NCI-H2196 (cell line): ENCODE results near the gene PHACTR3.

Source experiments
- DNase-seq: peaks from one replicate; lab custom pipeline; 2025; ENCODE audit not compliant: unreplicated experiment; lab: John Stamatoyannopoulos, UW

PHACTR3 gene

DNA sequence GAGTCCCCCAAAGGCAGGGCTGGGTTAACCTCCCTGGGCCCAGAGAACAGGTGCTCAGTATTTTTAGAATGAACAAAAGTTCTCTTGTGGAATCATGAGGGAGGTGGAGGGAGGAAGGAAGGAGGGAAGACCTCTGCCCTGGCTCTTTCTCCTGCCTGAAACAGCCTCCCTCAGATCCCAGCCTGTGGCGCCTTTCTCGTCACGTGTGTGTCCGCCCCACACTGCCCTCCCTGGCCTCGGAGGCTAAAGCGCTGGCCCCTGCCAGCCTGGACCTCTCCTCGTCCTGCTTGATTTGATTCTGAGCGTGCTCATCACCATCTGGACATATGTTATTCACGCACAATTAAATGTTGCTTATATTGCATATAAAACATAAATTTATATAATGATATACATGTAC is 40.9 kb downstream of the PHACTR3 start:
- no peak for DNase-seq

DNA sequence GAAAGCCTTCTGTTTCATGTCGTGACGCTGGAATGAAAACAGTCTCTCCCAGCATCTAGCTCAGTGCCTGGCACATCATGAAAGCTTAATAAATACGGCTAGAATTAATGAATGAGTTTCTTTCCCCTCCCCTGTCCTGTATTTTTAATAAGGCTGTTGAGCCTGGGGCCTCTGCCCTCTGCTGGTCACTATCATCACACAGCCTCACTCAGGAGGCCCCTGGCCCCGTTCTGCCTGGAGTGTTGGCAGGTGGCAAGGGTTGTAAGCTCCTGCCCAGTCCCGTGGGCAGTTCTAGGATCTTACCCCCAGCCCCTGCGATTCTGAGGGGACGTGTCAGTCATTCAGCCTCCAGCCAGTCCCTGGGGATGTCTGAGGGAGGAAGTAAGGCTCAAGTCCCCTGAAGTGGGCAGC is 41.4 kb downstream of the PHACTR3 start:
- DNase-seq: no peak

DNA sequence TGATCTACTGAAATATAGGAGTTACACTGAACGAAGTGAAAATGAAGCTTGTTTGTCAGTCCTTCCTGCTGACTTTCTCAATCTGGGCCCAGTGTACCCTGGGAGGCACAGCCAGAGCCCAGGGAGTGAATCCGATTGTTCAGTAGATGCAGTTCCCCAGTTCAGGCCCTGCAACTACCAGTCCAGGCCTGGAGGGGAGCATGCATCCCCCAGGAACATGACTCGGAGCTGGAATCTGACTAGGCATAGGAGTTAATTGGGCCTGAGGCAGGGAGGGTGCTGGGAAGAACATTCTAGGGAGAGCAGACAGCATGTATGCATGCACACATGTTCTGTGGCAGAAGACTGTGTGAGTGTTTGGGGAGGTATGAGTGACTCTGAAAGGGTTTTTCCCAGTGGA is 42.1 kb downstream of the PHACTR3 start:
- DNase-seq: no peak

GRCh38 chr20:59647271-59647670 is 42.9 kb downstream of the PHACTR3 start:
- no peak for DNase-seq

DNA sequence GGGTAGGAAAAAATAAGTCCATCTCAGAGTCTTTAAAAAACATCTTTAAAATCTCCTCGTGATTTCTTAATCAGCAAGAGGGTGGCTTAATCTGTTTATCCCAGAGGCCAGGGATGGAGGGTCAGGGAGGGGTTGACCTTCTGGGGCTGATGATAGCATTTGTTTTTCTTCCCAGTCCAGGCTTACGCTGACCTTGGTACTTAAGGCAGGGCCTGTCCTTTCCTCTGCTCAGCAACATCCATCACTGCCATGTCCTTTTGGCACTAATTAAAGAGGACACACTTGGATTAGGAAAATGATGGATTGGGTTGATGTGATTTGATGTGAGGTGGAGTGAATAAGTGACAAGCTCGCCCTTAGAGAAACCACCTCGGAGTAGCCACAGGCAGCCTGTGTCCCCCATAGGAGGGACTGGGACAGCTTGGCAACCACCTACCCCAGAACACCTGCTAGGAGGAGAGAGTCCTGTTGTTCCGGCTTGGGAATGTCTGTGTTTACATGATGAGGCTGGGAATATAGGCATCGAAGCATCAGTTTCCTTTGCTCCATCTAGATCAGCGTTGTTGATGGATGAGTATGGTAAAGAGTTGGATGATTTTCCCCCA is 44.2 kb downstream of the PHACTR3 start:
- DNase-seq: no peak

GRCh38 chr20:59650418-59650817 is 46.1 kb downstream of the PHACTR3 start:
- no peak for DNase-seq

DNA sequence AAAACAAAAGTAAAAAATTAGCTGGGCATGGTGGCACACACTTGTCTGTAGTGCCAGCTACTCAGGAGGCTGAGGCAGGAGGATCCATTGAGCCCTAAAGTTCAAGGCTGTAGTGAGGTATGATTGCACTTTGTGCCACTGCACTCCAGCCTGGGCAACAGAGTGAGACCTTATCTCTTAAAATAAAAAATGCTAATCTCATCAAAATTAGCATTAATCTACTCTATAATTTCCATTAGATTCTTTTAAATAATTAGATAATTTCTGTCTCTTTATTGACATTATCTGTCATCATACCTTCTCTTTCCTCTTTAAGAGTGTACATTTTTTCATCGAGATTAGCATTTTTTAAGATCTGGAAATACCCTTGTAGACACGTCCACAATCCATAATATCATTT is 48.0 kb downstream of the PHACTR3 start:
- DNase-seq: no peak

DNA sequence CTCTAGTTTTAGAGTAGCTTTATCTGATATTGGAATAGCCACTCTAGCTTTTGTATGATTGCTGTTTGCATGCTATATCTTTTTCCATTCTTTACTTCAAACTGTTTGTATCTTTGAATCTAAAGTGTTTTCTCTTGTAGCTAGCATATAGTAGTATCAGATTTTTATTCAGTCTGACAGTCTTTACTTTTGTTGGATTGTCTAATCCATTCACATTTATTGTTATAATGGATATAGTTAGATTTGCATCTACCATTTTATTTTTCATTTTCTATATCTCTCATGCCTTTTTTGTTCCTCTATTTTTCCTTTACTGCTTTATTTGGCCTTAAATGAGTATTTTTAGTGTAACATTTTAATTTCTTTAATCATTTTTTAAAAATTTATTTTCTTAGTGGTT is 52.1 kb downstream of the PHACTR3 start:
- no peak for DNase-seq

DNA sequence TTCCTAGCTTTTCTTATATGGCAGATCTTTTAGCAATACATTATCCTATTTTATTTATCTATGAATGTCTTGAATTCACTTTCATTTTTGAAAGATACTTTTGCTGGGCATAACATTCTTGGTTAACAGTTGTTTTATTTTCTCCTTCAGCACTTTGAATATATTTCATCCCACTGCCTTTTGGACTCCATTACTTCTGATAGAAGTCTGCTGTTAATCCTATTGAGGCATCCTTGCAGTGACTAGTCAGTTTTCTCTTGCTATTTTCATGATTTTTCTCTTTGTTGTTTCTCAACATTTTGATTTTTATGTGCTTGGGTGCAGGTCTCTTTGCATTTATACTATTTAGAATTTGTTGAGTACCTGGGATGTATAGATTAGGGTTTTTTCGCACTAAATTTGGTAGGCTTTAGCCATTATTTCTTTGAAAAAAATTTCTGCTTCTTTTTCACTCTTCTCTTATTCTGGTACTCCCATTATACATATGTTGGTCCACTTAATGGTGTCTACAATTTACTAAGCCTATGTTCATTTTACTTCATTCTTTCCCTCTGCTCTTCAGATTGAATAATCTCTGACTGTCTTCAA is 53.2 kb downstream of the PHACTR3 start:
- no peak for DNase-seq

- no peak for DNase-seq
These were observed 56.1 kb downstream of the PHACTR3 start for GRCh38 chr20:59660471-59660870.

DNA sequence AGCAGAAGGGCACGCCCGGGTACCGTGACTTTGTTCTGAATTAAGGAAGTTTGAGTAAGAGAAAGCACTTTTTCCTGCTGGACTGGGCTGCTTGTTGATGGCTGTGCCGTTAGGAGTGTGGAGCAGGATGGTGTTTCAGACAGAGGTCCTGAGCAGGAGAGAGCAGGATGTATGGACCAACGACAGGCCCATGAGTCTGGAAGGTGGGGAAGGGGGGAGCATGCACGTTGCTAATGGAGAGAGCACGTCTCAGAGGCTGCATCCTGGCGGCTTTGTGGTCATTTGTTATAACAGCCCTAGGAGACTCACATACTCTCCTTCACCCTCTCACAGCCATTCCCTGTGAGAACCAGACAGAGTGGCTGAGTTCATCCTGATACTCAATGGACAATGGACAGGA is 56.8 kb downstream of the PHACTR3 start:
- no peak for DNase-seq

DNA sequence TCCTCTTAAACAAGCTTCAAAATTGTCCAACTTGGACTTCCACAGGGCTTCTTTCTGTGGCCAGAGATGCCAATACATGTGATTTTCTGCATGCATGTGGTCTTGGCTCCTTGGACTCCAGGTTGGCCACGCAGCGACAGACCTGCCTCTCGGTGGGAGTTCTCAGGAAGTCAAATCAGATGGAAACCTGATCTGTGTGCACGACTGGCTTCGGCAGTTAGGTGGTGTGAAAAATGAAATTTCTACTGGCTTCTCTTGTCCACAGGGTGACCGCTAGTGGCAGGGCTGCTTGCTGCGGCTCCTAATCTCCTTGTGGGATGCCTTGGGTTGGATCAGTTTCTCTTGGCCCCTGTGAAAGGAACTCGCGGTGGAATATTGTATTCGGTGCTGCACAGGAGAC is 57.3 kb downstream of the PHACTR3 start:
- no peak for DNase-seq

- no peak for DNase-seq
These were observed 57.8 kb downstream of the PHACTR3 start for GRCh38 chr20:59662161-59662560.

DNA sequence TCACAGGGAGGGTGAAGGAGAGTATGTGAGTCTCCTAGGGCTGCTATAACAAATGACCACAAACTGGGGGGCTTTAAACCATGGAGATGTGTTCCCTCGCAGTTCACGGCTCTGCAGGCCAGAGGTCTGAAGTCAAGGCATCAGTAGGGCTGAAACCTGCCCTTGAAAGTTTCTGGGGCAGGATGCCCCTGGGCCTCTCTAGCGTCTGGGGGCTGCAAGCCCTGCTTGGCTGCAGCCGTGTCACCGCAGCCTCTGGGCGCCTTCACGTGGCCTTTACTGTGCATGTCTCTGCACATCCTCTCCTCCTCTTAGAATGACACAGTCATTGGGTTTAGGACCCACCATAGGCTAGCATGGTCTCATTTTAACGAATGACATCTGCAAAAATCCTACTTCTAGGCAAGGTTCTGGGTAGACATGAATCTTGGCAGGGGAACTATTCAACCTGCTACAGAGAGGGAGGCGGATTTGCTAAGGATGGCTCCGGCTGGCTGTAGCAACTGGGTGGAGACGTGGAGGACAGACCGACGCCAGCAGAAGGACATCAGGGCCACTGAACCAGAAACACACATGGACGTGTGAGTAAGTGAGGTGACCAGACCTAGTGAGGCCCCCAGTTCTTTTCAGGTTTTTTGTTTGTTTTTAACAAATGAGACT is 58.6 kb downstream of the PHACTR3 start:
- no peak for DNase-seq

DNA sequence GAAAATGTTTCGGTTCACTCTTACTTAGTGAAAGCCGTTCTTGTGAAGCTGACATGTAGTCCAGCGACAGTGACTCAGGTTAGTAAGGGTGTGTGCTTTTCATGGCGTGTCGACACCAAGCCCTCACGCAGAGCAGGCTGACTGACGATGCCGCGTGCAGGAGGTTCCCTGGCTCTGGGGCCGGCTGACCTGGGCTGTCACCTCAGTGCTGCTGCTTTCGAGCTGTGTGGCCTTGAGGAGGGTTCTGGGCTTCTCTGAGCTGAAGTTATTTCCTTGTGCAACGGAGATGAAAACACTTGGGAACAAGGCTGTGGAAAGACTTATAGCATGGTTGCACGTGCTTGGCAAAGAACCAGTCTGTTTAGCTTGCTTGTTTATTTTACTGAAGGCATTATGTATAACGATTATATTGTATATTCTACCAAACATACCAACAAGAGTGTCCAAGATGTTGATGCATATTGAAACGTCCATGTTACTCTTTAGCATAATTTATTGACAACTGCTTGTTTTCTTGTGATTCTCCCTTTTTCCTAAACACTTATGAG is 59.2 kb downstream of the PHACTR3 start:
- no peak for DNase-seq

DNA sequence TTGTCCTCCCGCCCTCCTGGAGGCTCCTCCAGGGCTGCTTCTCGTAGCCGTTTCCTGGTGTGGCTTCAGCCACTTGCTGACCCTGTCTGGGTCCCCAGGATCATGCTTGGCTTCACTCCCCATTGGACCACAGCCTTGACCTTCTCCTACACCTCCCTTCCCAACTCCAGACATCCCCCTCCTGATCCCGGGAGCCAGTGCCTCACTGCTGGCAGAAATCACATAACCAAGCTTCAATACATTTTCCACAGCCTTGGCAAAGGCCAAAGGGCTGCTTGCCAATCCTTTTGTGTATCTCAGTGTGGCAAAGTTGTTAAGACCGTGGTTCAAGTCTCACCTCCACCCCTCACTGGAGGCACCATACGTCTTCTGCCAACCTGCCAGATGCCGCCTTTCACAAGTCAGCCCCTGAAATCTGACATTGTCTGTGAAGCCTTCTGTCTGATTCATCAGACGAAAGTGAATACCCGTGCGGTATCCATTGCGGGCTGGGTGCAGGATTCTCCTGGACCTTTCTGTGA is 60.1 kb downstream of the PHACTR3 start:
- no peak for DNase-seq

GRCh38 chr20:59665656-59666555 is 61.6 kb downstream of the PHACTR3 start:
- no peak for DNase-seq

DNA sequence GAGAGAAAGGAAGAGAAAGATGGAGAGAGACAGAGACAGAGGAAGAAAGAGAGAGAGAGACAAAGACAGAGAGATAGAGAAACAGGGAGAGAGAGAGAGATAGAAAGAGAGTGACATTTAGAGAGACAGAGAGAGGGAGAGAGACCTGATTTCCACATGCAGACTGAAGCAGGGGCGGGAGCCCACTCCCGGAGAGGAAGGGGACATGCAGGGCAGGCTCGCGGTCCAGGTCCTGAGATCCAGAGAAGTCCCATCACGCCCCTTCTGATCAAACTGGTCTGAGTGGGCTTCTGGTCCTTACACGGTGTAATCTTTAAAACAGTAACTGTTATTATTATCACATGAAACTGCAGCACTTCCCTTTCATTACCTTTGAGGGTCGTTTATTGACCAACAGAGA is 62.2 kb downstream of the PHACTR3 start:
- DNase-seq: no peak

DNA sequence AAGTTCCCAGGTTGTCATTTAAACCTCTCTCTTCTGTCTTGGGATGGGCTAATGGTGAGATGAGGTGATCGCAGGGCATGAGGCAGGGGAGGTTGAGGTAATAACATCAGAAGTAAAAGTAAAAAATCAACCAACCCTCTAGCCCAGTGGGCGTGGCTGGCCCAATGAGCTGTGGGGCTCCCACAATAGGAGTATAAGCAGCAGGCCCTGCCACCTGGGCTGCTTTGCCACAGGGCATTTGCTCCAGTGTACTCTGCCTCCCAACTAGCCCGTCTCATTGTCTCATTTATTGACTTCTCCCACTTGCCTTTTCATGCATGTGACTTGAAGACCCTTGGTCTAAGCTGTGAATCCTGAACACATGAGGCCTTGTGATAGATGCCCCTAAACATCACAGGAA is 62.8 kb downstream of the PHACTR3 start:
- DNase-seq: no peak

- DNase-seq: no peak
These were observed 63.7 kb downstream of the PHACTR3 start for GRCh38 chr20:59667981-59668515.
